Measurements from ENCODE around the gene PPP2R2C.

PPP2R2C gene

DNA sequence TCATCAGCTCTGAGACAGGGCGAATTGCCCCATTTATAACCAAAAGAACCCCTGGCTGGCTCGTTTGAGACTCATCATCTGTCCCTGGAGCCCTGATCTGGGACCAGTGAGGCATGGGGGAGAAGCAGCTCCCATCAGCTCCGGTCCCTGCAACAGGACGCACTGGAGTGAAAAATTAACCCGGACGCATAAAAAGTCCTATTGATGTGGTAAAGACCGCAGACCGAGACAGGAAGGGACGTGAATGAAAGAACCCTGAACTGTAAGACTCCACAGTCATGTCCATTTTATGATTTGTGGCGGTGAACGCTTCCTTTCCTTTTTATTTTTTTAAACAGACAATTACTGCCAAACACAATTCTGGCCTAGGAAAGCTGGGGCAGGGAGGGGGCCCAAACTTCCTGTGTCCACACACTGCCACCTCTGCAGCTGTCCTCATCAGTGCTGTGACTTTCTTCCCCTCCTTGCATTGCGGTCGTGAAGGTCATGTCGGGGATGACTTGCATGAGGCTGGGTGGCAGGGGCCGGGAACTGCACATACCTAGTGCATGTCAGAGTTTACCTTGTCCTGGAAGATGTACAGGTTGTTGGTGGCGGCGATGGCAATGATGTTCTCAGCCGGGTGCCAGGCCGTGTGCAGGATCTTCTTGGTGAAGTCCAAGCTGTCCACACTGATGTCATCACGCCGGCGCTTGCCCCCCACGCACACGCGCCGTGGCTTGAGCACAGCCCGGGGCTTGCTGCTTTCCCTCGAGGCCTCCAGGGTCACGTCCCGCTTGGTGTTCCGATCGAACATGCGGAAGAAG is 149.4 kb downstream of the PPP2R2C start:
- H3K27ac ChIP-seq, result no peak overlapping the region
- DNase-seq (ENCODE audit: low read depth, low spot score), result no peak

DNA sequence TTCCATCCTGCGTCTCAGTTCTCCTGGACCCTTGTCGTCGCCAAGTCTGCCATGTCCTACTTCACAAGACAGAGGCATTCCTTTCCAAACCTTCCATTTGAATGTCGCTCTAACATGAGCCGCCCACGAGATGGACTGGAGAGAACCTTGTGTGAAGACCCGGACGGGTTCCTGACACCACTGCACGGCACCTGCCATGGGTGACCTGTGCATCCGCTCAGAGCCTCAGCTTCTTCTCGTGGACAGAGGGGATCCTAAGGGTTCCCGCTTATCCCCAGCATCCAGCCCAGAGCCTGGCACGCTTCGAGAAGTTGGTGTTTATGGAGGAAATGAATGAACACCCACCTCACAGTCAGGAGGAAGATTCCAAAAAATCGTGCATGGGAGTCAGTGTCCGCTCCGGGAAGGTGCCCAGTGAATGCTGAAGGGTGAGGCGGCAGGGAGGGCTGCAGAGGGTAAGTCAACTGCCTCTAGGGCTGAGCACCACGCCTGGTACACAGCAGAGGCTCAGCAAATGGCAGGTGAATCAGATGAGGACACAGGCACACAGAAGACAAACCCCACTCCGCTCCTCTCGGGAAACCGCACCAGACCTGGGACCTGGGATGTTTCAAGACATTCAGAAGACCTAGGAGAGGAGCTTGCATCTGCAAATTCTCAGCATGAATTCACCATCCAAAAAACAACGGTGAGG is 150.2 kb downstream of the PPP2R2C start:
- no peak for DNase-seq (ENCODE audit: low read depth, low spot score)
- H3K27ac ChIP-seq, result no peak overlapping the region

DNA sequence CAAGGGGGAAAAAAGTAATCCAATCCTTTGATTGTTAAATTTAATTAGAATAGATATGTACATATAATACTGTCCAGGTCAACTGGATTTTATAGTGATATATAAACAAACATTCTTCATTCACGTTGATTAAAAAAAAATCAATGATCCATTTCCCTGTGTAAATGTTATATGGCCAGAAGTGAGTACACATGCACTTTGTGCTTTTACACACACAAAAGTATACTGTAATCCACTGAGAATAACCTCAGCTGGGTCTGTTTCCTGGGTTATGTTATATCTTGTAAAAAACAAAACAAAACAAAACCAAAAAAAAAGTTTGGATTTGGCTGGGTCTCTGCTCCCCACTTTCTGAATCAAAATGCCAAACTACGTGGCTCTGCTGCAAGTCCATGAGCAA is 151.1 kb downstream of the PPP2R2C start:
- no peak overlapping the region for H3K27ac ChIP-seq
- no peak for DNase-seq (ENCODE audit: low read depth, low spot score)

DNA sequence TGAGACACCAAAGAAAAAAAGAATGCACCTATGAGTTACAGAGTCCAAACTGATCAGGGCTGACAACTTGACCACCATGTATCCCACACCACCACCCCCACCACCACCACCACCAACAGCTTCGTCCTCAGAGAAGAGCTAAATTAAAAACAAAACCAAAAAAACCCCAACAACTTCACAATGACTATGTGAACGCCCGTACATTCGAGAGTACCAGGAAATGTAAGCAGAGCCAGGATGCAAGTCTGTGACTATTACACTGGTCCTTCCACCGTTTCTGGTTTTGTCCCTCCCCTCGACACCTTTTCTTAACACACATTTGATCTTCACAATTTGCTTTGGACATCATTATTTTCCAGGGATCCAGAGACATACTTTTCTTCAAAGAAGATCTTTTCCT is 151.8 kb downstream of the PPP2R2C start:
- no peak for DNase-seq (ENCODE audit: low read depth, low spot score)
- H3K27ac ChIP-seq, result no peak overlapping the region

DNA sequence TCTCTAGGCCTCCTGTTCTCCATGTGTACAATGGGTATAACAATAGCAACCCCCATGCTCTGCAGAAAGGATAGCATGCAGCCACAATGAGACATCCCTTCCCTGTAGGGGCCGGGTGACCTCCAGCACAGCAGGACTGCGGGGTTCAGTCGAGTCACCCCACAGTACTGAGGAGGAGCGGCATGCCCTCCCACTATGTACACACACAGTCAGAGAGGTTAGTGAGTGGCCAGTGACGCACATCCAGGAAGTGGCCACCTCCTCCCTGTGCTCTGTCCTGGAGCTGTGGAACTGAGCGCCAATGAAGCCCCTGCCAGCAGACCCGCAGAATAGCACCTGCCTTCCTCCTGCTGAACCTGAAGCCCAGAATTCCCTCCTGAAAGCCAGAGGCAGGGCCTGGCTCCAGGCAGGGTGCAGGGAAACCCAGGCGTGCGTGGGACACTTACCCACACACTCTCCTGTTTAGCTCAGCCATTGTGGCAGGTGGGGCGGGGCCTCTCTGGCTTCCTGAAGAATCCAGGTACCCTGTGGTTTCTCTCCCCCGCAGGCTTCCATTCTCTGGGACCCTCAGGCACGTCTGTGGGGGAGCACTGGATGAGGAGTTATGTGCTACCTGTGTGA is 152.8 kb downstream of the PPP2R2C start:
- no peak for DNase-seq (ENCODE audit: low read depth, low spot score)
- H3K27ac ChIP-seq, result no peak overlapping the region

DNA sequence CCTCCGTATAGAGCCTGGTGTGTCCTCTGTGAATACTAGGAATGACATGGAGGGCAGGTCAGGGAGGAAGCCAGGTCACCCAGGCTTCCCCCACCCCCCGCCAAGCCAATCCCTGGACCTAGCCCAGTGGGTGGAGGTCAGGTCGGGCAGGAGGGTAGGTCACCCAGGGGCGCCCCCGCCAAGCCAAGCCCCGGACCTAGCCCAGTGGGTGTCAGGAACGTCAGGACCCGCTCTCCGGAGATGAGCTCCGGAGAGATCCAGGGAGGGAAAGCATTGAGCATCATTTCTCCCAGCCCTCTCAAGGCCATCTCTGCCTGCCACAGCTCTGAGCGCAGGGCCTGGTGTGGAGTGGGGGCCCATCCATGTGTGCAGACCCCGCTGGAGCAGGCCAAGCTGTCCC is 154.2 kb downstream of the PPP2R2C start:
- H3K27ac ChIP-seq, result no peak overlapping the region
- no peak for DNase-seq (ENCODE audit: low read depth, low spot score)

DNA sequence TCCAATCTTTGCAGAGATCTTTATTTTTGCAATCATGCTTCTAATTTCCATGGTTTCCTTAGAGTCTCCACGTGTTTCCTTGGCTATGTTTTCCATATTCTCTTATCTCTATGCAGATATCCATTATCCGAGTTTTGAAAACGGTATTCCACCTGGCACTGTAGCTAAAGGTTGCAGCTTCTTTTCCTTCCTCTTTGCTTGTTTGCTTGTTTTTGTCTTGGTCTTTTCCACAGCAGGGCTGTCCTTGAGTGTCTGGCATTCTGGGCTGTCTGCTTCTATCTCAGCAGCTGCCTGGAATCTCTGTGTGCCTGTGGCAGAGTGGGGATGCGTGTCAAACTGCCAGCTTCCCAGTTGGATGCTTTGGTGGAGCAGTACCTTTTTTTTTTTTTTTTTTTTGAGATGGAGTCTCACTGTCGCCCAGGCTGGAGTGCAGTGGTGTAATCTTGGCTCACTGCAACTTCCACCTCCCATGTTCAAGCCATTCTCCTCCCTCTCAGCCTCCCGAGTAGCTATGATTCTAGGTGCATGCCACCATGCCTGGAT is 155.9 kb downstream of the PPP2R2C start:
- no peak overlapping the region for H3K27ac ChIP-seq
- DNase-seq (ENCODE audit: low read depth, low spot score), result no peak

DNA sequence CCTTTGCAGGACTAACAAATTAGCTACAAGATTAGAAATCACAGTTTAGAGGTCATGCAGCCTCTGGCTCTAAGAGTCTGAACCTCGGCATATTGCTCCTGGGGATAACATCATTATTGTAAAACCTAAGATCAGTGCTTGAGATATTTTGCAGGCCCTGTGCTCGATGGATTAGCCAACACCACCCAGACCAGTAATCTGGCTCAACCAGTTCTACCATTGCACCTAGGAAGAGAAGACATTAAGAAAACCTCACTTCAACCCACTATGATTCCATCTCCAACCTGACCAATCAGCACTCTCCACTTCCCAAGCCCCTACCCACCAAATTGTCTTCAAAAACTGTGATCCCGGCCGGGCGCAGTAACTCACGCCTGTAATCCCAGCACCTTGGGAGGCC is 159.2 kb downstream of the PPP2R2C start:
- DNase-seq (ENCODE audit: low read depth, low spot score), result no peak
- no peak overlapping the region for H3K27ac ChIP-seq

DNA sequence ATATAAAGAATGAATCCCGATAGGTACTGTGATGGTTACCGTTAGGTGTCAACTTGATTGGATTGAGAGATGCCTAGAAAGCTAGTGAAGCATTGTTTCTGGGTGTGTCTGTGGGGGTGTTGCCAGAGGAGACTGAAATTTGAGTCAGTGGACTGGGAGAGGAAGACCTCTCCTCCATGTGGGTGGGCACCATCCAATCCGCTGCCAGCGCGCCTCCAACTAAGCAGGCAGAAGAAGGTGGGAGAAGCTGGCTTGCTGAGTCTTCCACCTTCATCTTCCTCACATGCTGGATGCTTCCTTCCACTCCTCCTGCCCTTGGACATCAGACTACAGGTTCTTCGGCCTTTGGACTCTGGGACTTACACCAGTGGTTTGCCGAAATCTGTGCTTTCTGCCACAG is 162.6 kb downstream of the PPP2R2C start:
- no peak for DNase-seq (ENCODE audit: low read depth, low spot score)
- H3K27ac ChIP-seq, result no peak overlapping the region

DNA sequence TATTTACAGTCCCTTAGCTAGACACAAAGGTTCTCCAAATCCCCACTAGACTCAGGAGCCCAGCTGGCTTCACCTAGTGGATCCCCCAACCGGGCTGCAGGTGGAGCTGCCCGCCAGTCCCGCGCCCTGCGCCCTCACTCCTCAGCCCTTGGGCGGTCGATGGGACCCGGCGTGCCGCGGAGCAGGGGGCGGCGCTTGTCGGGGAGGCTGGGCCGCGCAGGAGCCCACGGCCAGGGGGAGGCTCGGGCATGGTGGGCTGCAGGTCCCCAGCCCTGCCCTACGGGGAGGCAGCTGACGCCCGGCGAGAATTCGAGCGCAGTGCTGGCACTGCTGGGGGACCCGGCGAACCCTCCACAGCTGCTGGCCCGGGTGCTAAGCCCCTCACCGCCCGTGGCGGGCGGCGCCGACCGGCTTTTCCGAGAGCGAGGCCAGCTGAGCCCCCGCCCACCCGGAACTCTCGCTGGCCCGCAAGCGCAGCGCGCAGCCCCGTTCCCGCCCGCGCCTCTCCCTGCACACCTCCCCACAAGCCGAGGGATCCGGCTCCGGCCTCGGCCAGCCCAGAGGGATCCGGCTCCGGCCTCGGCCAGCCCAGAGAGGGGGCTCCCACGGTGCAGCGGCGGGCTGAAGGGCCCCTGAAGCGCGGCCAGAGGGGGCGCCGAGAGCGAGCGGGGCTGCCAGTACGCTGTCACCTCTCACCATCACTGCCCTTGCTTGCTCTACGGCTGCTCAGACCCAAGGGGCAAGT is 163.3 kb downstream of the PPP2R2C start:
- no peak overlapping the region for H3K27ac ChIP-seq
- DNase-seq (ENCODE audit: low read depth, low spot score), result no peak

DNA sequence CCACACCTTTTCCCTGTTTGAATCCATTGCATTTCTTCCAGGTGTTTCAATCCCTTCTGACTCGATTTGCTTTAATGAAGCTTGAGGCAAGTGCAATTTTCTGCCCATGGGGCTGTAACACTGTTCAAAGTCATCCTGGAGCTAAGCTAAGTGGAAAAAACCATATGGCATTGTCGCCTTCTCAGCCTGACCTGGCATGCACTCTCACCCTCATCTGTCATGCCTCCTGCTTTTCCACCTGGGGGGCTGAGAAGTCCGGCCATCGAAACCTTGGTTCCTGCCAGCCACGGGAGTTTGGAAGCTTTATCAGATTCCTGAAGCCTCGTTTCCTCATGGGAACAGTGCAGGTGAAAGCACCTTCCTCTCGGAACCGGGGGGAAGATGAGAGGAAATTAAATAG is 164.5 kb downstream of the PPP2R2C start:
- no peak overlapping the region for H3K27ac ChIP-seq
- no peak for DNase-seq (ENCODE audit: low read depth, low spot score)

DNA sequence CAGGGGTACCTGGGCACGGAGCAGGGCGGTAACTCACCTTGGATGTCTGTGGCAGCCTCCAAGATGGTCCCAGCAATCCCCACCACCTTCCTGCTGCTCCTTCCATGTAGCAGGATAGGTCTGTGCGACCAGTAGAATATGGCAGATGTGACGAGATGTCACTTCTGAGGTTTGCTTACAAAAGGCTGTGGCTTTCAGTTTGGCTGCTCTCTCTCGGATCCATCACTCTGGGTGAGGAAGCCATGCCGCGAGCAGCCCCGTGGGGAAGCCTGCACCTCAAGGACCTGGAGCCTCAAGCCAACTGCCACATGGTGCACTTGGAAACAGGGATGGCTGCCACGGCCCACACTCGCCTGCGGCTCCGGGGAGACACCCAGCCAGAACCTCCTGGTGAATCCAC is 165.2 kb downstream of the PPP2R2C start:
- no peak overlapping the region for H3K27ac ChIP-seq
- DNase-seq (ENCODE audit: low read depth, low spot score), result no peak

DNA sequence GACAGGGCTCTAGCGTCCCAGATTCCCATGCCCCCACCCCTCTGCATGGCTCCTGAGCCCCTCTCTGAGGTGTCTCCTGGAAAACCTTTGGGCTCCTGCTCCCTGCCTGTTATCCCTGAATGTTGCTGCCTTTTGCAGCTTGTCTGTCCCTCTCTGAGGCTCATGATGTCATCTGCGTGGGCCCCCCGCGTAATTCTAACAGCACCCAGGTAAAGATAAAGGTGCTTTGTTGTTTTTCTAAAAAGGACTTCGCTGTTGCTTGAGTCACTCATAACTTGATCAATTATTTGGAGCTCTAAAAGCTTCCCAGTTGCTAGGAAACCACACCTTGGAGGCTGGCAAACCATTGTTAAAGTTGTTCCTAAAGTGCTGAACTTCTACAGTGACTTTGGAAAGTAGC is 166.1 kb downstream of the PPP2R2C start:
- no peak for DNase-seq (ENCODE audit: low read depth, low spot score)

DNA sequence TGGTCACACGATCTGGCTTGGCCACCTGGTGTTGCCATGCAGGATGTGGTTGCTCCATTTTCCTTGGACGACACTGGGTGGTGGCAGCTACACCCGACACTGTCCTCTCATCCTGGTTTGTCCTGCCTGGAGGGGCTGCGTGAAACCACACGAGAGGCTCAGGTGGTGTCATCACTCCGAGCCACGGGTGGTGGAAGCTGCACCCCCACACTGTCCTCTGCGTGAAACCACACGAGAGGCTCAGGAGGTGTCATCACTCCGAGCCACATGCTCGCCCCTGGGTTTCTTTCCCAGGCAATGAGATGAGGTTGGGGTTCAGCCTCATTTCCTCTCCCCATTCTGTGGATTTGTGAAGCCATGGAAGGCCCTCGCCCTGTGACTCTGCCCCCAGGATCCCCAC is 168.5 kb downstream of the PPP2R2C start:
- DNase-seq (ENCODE audit: low read depth, low spot score), result no peak
- no peak overlapping the region for H3K27ac ChIP-seq

More for the DNA sequence above, 166.1 kb downstream of the PPP2R2C start:
- H3K27ac ChIP-seq, result no peak overlapping the region

DNA sequence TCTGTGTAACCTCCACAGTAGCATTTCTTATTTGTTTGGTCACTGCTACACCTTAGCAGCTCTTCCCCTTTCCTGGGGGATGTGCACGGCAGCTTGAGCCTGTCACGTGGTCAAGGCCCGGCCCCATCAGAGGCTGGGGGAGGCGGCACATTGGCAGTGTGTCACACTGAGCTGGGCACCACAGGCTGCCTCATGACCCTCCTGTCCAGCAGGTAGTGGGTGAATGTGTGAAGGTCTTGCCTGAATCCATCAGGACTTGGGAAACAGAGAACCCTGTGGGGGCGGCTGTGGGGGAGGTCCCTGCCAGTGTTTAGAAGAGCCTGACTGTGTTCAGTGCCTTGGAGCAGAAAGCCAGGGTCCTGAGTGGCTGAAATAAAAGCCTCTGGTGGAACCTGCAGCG is 169.5 kb downstream of the PPP2R2C start:
- DNase-seq (ENCODE audit: low read depth, low spot score), result no peak
- H3K27ac ChIP-seq, result no peak overlapping the region

DNA sequence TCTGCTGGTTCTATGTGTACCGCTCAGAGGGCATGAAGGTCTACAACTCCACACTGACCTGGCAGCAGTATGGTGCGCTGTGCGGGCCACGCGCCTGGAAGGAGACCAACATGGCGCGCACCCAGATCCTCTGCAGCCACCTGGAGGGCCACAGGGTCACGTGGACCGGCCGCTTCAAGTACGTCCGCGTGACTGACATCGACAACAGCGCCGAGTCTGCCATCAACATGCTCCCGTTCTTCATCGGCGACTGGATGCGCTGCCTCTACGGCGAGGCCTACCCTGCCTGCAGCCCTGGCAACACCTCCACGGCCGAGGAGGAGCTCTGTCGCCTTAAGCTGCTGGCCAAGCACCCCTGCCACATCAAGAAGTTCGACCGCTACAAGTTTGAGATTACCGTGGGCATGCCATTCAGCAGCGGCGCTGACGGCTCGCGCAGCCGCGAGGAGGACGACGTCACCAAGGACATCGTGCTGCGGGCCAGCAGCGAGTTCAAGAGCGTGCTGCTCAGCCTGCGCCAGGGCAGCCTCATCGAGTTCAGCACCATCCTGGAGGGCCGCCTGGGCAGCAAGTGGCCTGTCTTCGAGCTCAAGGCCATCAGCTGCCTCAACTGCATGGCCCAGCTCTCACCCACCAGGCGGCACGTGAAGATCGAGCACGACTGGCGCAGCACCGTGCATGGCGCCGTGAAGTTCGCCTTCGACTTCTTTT is 170.5 kb downstream of the PPP2R2C start:
- no peak overlapping the region for H3K27ac ChIP-seq
- DNase-seq (ENCODE audit: low read depth, low spot score), result no peak

DNA sequence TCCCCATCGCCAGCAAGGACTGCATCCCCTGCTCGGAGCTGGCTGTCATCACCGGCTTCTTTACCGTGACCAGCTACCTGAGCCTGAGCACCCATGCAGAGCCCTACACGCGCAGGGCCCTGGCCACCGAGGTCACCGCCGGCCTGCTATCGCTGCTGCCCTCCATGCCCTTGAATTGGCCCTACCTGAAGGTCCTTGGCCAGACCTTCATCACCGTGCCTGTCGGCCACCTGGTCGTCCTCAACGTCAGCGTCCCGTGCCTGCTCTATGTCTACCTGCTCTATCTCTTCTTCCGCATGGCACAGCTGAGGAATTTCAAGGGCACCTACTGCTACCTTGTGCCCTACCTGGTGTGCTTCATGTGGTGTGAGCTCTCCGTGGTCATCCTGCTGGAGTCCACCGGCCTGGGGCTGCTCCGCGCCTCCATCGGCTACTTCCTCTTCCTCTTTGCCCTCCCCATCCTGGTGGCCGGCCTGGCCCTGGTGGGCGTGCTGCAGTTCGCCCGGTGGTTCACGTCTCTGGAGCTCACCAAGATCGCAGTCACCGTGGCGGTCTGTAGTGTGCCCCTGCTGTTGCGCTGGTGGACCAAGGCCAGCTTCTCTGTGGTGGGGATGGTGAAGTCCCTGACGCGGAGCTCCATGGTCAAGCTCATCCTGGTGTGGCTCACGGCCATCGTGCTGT is 171.2 kb downstream of the PPP2R2C start:
- no peak overlapping the region for H3K27ac ChIP-seq
- DNase-seq (ENCODE audit: low read depth, low spot score), result no peak

DNA sequence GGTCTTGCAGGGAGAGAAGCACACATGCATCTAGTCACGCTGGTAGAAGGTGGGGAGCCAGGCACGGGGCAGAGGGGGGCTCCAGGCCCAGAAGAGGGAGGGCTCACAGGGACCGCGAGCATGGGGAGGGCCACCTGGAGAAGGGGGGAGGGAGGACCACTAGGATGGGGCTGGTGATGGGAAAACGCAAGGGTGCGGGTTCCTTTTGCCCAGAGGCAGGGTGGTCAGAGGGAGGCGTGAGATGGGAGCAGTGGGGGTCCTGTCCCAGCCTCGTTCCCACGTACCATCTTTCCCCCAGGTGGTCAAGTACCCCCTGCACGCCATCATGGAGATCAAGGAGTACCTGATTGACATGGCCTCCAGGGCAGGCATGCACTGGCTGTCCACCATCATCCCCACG is 172.1 kb downstream of the PPP2R2C start:
- no peak for DNase-seq (ENCODE audit: low read depth, low spot score)

DNA sequence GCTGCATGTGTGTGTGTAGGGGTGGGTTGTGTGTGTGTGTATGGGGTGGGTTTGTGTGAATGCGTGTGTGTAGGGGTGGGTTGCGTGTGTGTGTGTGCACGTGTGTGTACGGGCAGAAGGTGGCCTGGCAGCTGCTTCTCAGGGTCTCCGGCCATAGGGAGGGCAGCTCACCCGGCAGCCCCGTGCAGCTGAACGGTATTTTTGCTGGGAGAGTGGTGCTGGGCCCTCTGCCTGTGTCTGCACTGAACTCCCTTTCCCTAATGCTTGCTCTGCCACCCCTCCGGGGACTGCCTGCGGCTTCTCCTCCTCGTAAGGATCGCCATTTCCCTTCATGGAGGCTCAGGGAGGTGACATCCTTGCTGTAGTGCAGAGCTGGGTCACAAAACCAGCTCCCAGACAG is 172.5 kb downstream of the PPP2R2C start:
- no peak for DNase-seq (ENCODE audit: low read depth, low spot score)
- H3K27ac ChIP-seq, result no peak overlapping the region

More for the DNA sequence above, 172.1 kb downstream of the PPP2R2C start:
- no peak overlapping the region for H3K27ac ChIP-seq

Measured in epithelial cell of prostate (primary cell).